ENCODE results near the gene PIP5KL1.

- TF ChIP-seq CTCF (IDR thresholded peaks at IDR 0.05) (no peak), POLR2A (IDR thresholded peaks at IDR 0.05) (no peak), EP300 (IDR thresholded peaks at IDR 0.05) (no peak)
Measured at GRCh38 chr9:127913682-127914081, 16.9 kb downstream of the PIP5KL1 start.
